ENCODE data around the gene BRAT1. TPM values are rescaled to one million over a fixed set of nuclear protein-coding genes. Genes with fewer than 3 reads are reported as not detected.

BRAT1 gene
- total RNA-seq, 1 donor from 2014 or later: 19.7 TPM

DNA sequence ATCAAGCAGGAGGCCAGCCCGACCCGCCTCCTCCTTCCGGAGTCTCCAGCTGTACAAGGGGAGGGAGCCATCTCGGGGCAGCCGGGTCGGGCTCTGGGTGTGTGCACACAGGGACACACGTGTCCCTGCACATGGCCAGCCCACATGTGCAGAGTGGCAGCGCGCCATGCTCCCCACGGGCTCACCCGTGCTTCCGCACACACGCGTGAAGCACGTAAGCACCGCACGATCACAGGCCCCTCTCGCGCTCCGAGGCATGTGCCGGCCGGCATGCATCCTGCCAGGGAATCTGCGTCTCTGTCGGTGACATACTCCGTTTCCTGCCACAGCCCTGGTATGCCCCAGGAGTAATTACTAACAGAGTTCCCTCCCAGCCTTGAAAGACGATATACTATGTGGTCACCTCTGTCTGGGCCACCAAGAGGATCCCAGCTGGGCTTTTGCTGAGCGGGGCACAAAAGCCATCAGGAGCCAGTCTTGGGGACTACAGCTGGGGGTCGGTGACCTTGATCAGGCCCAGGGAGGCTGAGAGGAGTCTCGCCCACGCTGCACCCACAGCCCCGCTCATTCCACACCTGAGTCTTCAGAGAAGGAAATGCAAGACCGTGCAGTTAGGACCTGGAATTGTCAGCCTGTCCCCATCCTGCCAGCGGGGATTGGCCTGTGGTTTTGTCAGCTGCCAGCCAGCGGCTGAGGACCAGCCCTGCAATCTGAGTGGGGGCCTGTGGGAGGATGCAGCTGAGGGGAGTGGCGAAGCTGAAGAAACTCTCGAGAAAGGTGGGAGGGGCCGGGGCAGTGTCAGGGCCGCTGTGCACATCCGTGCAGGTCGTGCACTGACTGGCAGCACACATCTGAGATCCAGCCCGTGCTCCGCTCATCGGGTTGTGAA, 46.8 kb downstream of the BRAT1 start:
- Histone ChIP-seq H4K20me1 (ENCODE audit: insufficient read depth, low read length) (no peaks in the 10 kb centered on the region), H3K27me3 (ENCODE audit: insufficient read depth, low read length) (no peaks in the 10 kb centered on the region), H3K36me3 (ENCODE audit: insufficient read depth, low read length) (no peaks in the 10 kb centered on the region), H3K4me2 (ENCODE audit: low read length) (peak overlapping the region; percentile 50), H2AFZ (ENCODE audit: low read depth, low read length) (no peak overlapping the region), H3K27ac (ENCODE audit: low read depth, low read length) (no peak overlapping the region), H3K9ac (ENCODE audit: low read length) (peak overlapping the region; percentile 23), H3K79me2 (ENCODE audit: insufficient read depth, low read length) (no peaks in the 10 kb centered on the region), H3K4me1 (ENCODE audit: insufficient read depth, low read length) (peaks cover 13% of the 10 kb centered on the region), H3K4me3 (ENCODE audit: insufficient read depth, low read depth, low read length) (no peak overlapping the region), H3K9me3 (ENCODE audit: insufficient read depth, low read depth, low read length) (no peaks in the 10 kb centered on the region)
- H3K36me3 Mint-ChIP-seq (ENCODE audit: low read depth, unreplicated experiment): no peaks in the 10 kb centered on the region
- TF ChIP-seq, protein P1, sequence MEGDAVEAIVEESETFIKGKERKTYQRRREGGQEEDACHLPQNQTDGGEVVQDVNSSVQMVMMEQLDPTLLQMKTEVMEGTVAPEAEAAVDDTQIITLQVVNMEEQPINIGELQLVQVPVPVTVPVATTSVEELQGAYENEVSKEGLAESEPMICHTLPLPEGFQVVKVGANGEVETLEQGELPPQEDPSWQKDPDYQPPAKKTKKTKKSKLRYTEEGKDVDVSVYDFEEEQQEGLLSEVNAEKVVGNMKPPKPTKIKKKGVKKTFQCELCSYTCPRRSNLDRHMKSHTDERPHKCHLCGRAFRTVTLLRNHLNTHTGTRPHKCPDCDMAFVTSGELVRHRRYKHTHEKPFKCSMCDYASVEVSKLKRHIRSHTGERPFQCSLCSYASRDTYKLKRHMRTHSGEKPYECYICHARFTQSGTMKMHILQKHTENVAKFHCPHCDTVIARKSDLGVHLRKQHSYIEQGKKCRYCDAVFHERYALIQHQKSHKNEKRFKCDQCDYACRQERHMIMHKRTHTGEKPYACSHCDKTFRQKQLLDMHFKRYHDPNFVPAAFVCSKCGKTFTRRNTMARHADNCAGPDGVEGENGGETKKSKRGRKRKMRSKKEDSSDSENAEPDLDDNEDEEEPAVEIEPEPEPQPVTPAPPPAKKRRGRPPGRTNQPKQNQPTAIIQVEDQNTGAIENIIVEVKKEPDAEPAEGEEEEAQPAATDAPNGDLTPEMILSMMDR (IDR thresholded peaks at IDR 0.05; ENCODE audit: insufficient read depth, low read depth, low read length): no peak
- no peak for TF ChIP-seq EZH2 (IDR thresholded peaks at IDR 0.05; ENCODE audit: insufficient read depth, low read length)
- FAIRE-seq (no peak), DNase-seq (ENCODE audit: low read depth) (no peak)
- H3K4me3 Mint-ChIP-seq (ENCODE audit: unreplicated experiment): peak overlapping the region; percentile 41
- no peak overlapping the region for H3K27ac Mint-ChIP-seq (ENCODE audit: unreplicated experiment)
- no peaks in the 10 kb centered on the region for H3K9me3 Mint-ChIP-seq (ENCODE audit: unreplicated experiment)
- H3K27me3 Mint-ChIP-seq (ENCODE audit: low read depth, unreplicated experiment): peaks cover 18% of the 10 kb centered on the region
- H3K4me1 Mint-ChIP-seq (ENCODE audit: low read depth, unreplicated experiment): peaks cover 6% of the 10 kb centered on the region

DNA sequence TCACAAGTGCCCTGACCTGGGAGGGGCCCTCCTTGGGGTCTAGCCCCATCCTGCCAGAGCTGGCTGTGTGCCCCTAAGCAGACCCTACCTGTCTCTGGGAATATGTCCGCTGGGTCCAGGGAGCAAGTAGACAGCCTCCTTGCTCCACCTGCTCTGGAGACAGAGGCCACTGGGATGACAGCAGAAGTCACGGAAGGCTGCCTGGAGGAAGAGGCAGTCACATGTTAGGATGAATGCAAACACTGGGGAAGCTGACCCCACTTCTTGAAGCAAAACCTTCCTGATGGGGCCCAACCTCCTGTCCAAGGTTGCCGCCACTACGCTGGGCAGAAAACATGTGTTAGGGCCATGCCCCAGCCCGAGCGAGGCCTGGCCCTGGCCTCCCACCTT, 47.4 kb downstream of the BRAT1 start:
- Mint-ChIP-seq H3K27ac (ENCODE audit: unreplicated experiment) (no peak overlapping the region), H3K9me3 (ENCODE audit: unreplicated experiment) (no peaks in the 10 kb centered on the region), H3K4me1 (ENCODE audit: low read depth, unreplicated experiment) (peaks cover 9% of the 10 kb centered on the region), H3K36me3 (ENCODE audit: low read depth, unreplicated experiment) (no peaks in the 10 kb centered on the region), H3K4me3 (ENCODE audit: unreplicated experiment) (no peak overlapping the region), H3K27me3 (ENCODE audit: low read depth, unreplicated experiment) (peaks cover 16% of the 10 kb centered on the region)
- Histone ChIP-seq H4K20me1 (ENCODE audit: insufficient read depth, low read length) (no peaks in the 10 kb centered on the region), H3K9me3 (ENCODE audit: insufficient read depth, low read depth, low read length) (no peaks in the 10 kb centered on the region), H3K4me3 (ENCODE audit: insufficient read depth, low read depth, low read length) (no peak overlapping the region), H2AFZ (ENCODE audit: low read depth, low read length) (no peak overlapping the region), H3K9ac (ENCODE audit: low read length) (peak overlapping the region; percentile 23), H3K27ac (ENCODE audit: low read depth, low read length) (no peak overlapping the region), H3K4me1 (ENCODE audit: insufficient read depth, low read length) (peaks cover 17% of the 10 kb centered on the region), H3K36me3 (ENCODE audit: insufficient read depth, low read length) (no peaks in the 10 kb centered on the region), H3K27me3 (ENCODE audit: insufficient read depth, low read length) (no peaks in the 10 kb centered on the region), H3K79me2 (ENCODE audit: insufficient read depth, low read length) (no peaks in the 10 kb centered on the region), H3K4me2 (ENCODE audit: low read length) (no peak overlapping the region)
- TF ChIP-seq EZH2 (IDR thresholded peaks at IDR 0.05; ENCODE audit: insufficient read depth, low read length): no peak
- TF ChIP-seq, protein P1 (IDR thresholded peaks at IDR 0.05; ENCODE audit: insufficient read depth, low read depth, low read length): no peak
- no peak for DNase-seq (ENCODE audit: low read depth)
- no peak for FAIRE-seq

Measured in astrocyte (in vitro differentiated cells and primary cell).